Measurements from ENCODE around the gene CENPE. TPM values are rescaled to one million over a fixed set of nuclear protein-coding genes. Genes with fewer than 3 reads are reported as not detected.

Gene CENPE
- total RNA-seq, 6 experiments from 2014 or later: 11.3 to 36.5 (median 28.8) TPM

GRCh38 chr4:103075894-103076746, 122.0 kb downstream of the CENPE start:
- Mint-ChIP-seq H3K4me1 (ENCODE audit: low read depth) (peaks cover 44% of the 10 kb centered on the region), H3K36me3 (ENCODE audit: low read depth) (0 out of 2 replicates have a peak, but pooled peaks cover 4% of the 10 kb centered on the region), H3K27me3 (ENCODE audit: insufficient read depth) (no peaks in the 10 kb centered on the region), H3K4me3 (peak overlapping the region; percentile 94), H3K27ac (peak overlapping the region; percentile 96), H3K9me3 (no peaks in the 10 kb centered on the region)
- TF ChIP-seq CTCF (IDR thresholded peaks at IDR 0.05): peak; percentile 36
- peak; percentile 56 for DNase-seq

- H3K27ac Mint-ChIP-seq: peak overlapping the region; percentile 96
- H3K36me3 Mint-ChIP-seq (ENCODE audit: low read depth): 0 out of 2 replicates have a peak, but pooled peaks cover 4% of the 10 kb centered on the region
These were observed 122.7 kb downstream of the CENPE start for GRCh38 chr4:103075435-103075893.

GRCh38 chr4:103074744-103075434, 123.3 kb downstream of the CENPE start:
- Mint-ChIP-seq H3K4me1 (ENCODE audit: low read depth) (peaks cover 44% of the 10 kb centered on the region), H3K4me3 (peak overlapping the region; percentile 94), H3K27ac (peak overlapping the region; percentile 96), H3K27me3 (ENCODE audit: insufficient read depth) (no peaks in the 10 kb centered on the region), H3K36me3 (ENCODE audit: low read depth) (0 out of 2 replicates have a peak, but pooled peaks cover 4% of the 10 kb centered on the region), H3K9me3 (no peaks in the 10 kb centered on the region)
- DNase-seq: no peak
- no peak for TF ChIP-seq CTCF (IDR thresholded peaks at IDR 0.05)

More at GRCh38 chr4:103075435-103075893, 122.7 kb downstream of the CENPE start:
- no peak for TF ChIP-seq CTCF (IDR thresholded peaks at IDR 0.05)
- peak; percentile 41 for DNase-seq
- H3K9me3 Mint-ChIP-seq: no peaks in the 10 kb centered on the region
- H3K4me3 Mint-ChIP-seq: peak overlapping the region; percentile 94
- peaks cover 44% of the 10 kb centered on the region for H3K4me1 Mint-ChIP-seq (ENCODE audit: low read depth)
- no peaks in the 10 kb centered on the region for H3K27me3 Mint-ChIP-seq (ENCODE audit: insufficient read depth)

GRCh38 chr4:103073792-103074438, 124.2 kb downstream of the CENPE start:
- H3K4me1 Mint-ChIP-seq (ENCODE audit: low read depth): peaks cover 44% of the 10 kb centered on the region
- H3K9me3 Mint-ChIP-seq: no peaks in the 10 kb centered on the region
- no peak overlapping the region for H3K27ac Mint-ChIP-seq
- peak overlapping the region; percentile 94 for H3K4me3 Mint-ChIP-seq
- no peaks in the 10 kb centered on the region for H3K27me3 Mint-ChIP-seq (ENCODE audit: insufficient read depth)
- 0 out of 2 replicates have a peak, but pooled peaks cover 4% of the 10 kb centered on the region for H3K36me3 Mint-ChIP-seq (ENCODE audit: low read depth)
- TF ChIP-seq CTCF (IDR thresholded peaks at IDR 0.05): no peak
- DNase-seq: peak; percentile 17

- peaks cover 18% of the 10 kb centered on the region for H3K4me1 Mint-ChIP-seq (ENCODE audit: low read depth)
- H3K27ac Mint-ChIP-seq: peak overlapping the region; percentile 40
- H3K36me3 Mint-ChIP-seq (ENCODE audit: low read depth): peaks cover 8% of the 10 kb centered on the region
- H3K27me3 Mint-ChIP-seq (ENCODE audit: insufficient read depth): no peaks in the 10 kb centered on the region
- no peak overlapping the region for H3K4me3 Mint-ChIP-seq
- DNase-seq: peak; percentile 48
- H3K9me3 Mint-ChIP-seq: no peaks in the 10 kb centered on the region
- no peak for TF ChIP-seq CTCF (IDR thresholded peaks at IDR 0.05)
These were observed 130.1 kb downstream of the CENPE start for GRCh38 chr4:103067841-103068547.

Data from HFFc6 (cell line).